ENCODE measurements around the gene KIAA0825.

The KIAA0825 gene

GRCh38 chr5:94268226-94268625 is 350.2 kb downstream of the KIAA0825 start:
- TF ChIP-seq CTCF (IDR thresholded peaks at IDR 0.05; ENCODE audit: borderline replicate concordance, control extremely low read depth, extremely low read depth, insufficient read depth, missing control alignments): no peak
- no peak for DNase-seq (ENCODE audit: low spot score)
- in situ Hi-C loops (cut with MboI; ENCODE audit: low sequenced_read_pairs, unreplicated experiment): no loop called here

- no peak for TF ChIP-seq CTCF (IDR thresholded peaks at IDR 0.05; ENCODE audit: borderline replicate concordance, control extremely low read depth, extremely low read depth, insufficient read depth, missing control alignments)
- no peak for DNase-seq (ENCODE audit: low spot score)
- in situ Hi-C loops (cut with MboI; ENCODE audit: low sequenced_read_pairs, unreplicated experiment): no loop called here
These were observed 351.0 kb downstream of the KIAA0825 start for GRCh38 chr5:94267350-94267899.

- in situ Hi-C loops (cut with MboI; ENCODE audit: low sequenced_read_pairs, unreplicated experiment): no loop called here
- DNase-seq (ENCODE audit: low spot score): no peak
- no peak for TF ChIP-seq CTCF (IDR thresholded peaks at IDR 0.05; ENCODE audit: borderline replicate concordance, control extremely low read depth, extremely low read depth, insufficient read depth, missing control alignments)
These were observed 352.2 kb downstream of the KIAA0825 start for GRCh38 chr5:94266170-94266569.

GRCh38 chr5:94263068-94263467 is 355.3 kb downstream of the KIAA0825 start:
- TF ChIP-seq CTCF (IDR thresholded peaks at IDR 0.05; ENCODE audit: borderline replicate concordance, control extremely low read depth, extremely low read depth, insufficient read depth, missing control alignments): no peak
- DNase-seq (ENCODE audit: low spot score): no peak
- in situ Hi-C loops (cut with MboI; ENCODE audit: low sequenced_read_pairs, unreplicated experiment): no loop called here

GRCh38 chr5:94260096-94260495 is 358.3 kb downstream of the KIAA0825 start:
- TF ChIP-seq CTCF (IDR thresholded peaks at IDR 0.05; ENCODE audit: borderline replicate concordance, control extremely low read depth, extremely low read depth, insufficient read depth, missing control alignments): no peak
- in situ Hi-C loops (cut with MboI; ENCODE audit: low sequenced_read_pairs, unreplicated experiment): no loop called here

GRCh38 chr5:94254214-94254613 is 364.2 kb downstream of the KIAA0825 start:
- in situ Hi-C loops (cut with MboI; ENCODE audit: low sequenced_read_pairs, unreplicated experiment): no loop called here
- no peak for TF ChIP-seq CTCF (IDR thresholded peaks at IDR 0.05; ENCODE audit: borderline replicate concordance, control extremely low read depth, extremely low read depth, insufficient read depth, missing control alignments)
- no peak for DNase-seq (ENCODE audit: low spot score)

More at GRCh38 chr5:94260096-94260495, 358.3 kb downstream of the KIAA0825 start:
- DNase-seq (ENCODE audit: low spot score): no peak
